HG03097 (cell line): Measurements from ENCODE around the gene FAM89A.

ENCODE experiments used
- ATAC-seq: cut with Tn5 transposase; IDR thresholded peaks from one replicate; pipeline ENCODE4 v1.9.1; 2021; ENCODE audit not compliant: unreplicated experiment, low FRiP score

Gene FAM89A

GRCh38 chr1:231040019-231040799 lies at the start of gene FAM89A:
Gene FAM89A, minus strand, starts transcription at chr1:231040254. Its CDS starts 43 bp downstream, at chr1:231040211.
- no peak for ATAC-seq

GRCh38 chr1:231084353-231084752 lies 44.3 kb upstream of the FAM89A start:
- no peak for ATAC-seq

GRCh38 chr1:231079163-231079562 lies 39.1 kb upstream of the FAM89A start:
- ATAC-seq = no peak

- no peak for ATAC-seq
These were observed 38.2 kb upstream of the FAM89A start for GRCh38 chr1:231078250-231078649.

GRCh38 chr1:231076802-231077201 lies 36.7 kb upstream of the FAM89A start:
- ATAC-seq = no peak

- ATAC-seq = no peak
These were observed 35.4 kb upstream of the FAM89A start for GRCh38 chr1:231075497-231075896.

GRCh38 chr1:231075020-231075419 lies 35.0 kb upstream of the FAM89A start:
- ATAC-seq = no peak

GRCh38 chr1:231074046-231074445 lies 34.0 kb upstream of the FAM89A start:
- ATAC-seq = no peak

GRCh38 chr1:231073331-231073730 lies 33.3 kb upstream of the FAM89A start:
- ATAC-seq = no peak

- ATAC-seq = no peak
These were observed 32.5 kb upstream of the FAM89A start for GRCh38 chr1:231072502-231073094.

GRCh38 chr1:231072041-231072440 lies 32.0 kb upstream of the FAM89A start:
- ATAC-seq = no peak

GRCh38 chr1:231070758-231071444 lies 30.8 kb upstream of the FAM89A start:
- no peak for ATAC-seq

- no peak for ATAC-seq
These were observed 29.3 kb upstream of the FAM89A start for GRCh38 chr1:231069333-231069732.

- ATAC-seq = no peak
These were observed 28.7 kb upstream of the FAM89A start for GRCh38 chr1:231068762-231069161.

- no peak for ATAC-seq
These were observed 25.6 kb upstream of the FAM89A start for GRCh38 chr1:231065510-231066241.

GRCh38 chr1:231064418-231064817 lies 24.4 kb upstream of the FAM89A start:
- ATAC-seq = no peak

- no peak for ATAC-seq
These were observed 23.3 kb upstream of the FAM89A start for GRCh38 chr1:231063331-231063730.

GRCh38 chr1:231062500-231063270 lies 22.6 kb upstream of the FAM89A start:
- no peak for ATAC-seq

- no peak for ATAC-seq
These were observed 19.6 kb upstream of the FAM89A start for GRCh38 chr1:231059566-231060193.
